ENCODE measurements around the gene C6orf47. TPM values are rescaled to one million over a fixed set of nuclear protein-coding genes. Genes with fewer than 3 reads are reported as not detected.
A peak's percentile ranks its signal among the peaks of the same experiment; 100 is the strongest.

The C6orf47 gene
- total RNA-seq, 3 donors from 2014 or later (not counting 1 experiment from before 2014, with no cell fraction given), result 25.9 to 29.9 (median 27.4) TPM

GRCh38 chr6:31676322-31676903 lies 15.8 kb upstream of the C6orf47 start:
- Histone ChIP-seq H3K4me3 (ENCODE audit: low read length) (no peak overlapping the region), H3K36me3 (ENCODE audit: control insufficient read depth, insufficient read depth, low read length) (peaks cover 12% of the 10 kb centered on the region), H3K9me3 (ENCODE audit: control insufficient read depth, insufficient read depth, low read length) (no peaks in the 10 kb centered on the region), H3K27me3 (ENCODE audit: control insufficient read depth, insufficient read depth, low read length) (no peaks in the 10 kb centered on the region), H3K4me1 (ENCODE audit: control insufficient read depth, insufficient read depth, low read length) (peaks cover 15% of the 10 kb centered on the region), H3K27ac (ENCODE audit: low read length) (no peak overlapping the region)
- WGBS (ENCODE audit: insufficient coverage), result 60% methylated on average over 4 of the region's 4 CpGs
- peaks cover 15 to 20% of the 10 kb centered on the region in 2 donors for H3K4me1 Mint-ChIP-seq
- ATAC-seq, result no peak
- intact Hi-C loops (cut with micrococcal nuclease), result no loop called here
- DNase-seq, result no peak
- no peak overlapping the region for H3K27ac Mint-ChIP-seq
- no peaks in the 10 kb centered on the region for H3K9me3 Mint-ChIP-seq
- no peak for TF ChIP-seq CTCF (IDR thresholded peaks at IDR 0.05)
- H3K27me3 Mint-ChIP-seq (ENCODE audit: low read depth in 2 of 2), result peaks cover 0 to 3% of the 10 kb centered on the region in 2 donors
- H3K36me3 Mint-ChIP-seq, result no peaks in the 10 kb centered on the region
- H3K4me3 Mint-ChIP-seq, result no peak overlapping the region

GRCh38 chr6:31669676-31670075 lies 9.1 kb upstream of the C6orf47 start, which contains the start of gene LY6G5B:
Gene LY6G5B, plus strand, starts transcription at chr6:31669976. Its CDS starts 975 bp downstream, at chr6:31670951.
- ATAC-seq, result no peak
- Mint-ChIP-seq H3K27me3 (ENCODE audit: low read depth in 2 of 2) (no peaks in the 10 kb centered on the region), H3K36me3 (no peaks in the 10 kb centered on the region), H3K27ac (no peak within 1 kb of the TSS), H3K9me3 (no peaks in the 10 kb centered on the region), H3K4me3 (no peak within 1 kb of the TSS), H3K4me1 (peaks cover 16 to 25% of the 10 kb centered on the region in 2 donors)
- intact Hi-C loops (cut with micrococcal nuclease), result loop anchor here (5.0 to 10.0 kb wide), 3 partner anchors 127 to 952 kb away; partner anchors contain the start of genes AGPAT1, DDX39B, MDC1 and RNF5
- TF ChIP-seq CTCF (IDR thresholded peaks at IDR 0.05), result no peak
- no peaks in the 10 kb centered on the region for H3K27me3 ChIP-seq (ENCODE audit: control insufficient read depth, insufficient read depth, low read length)
- WGBS (ENCODE audit: insufficient coverage), result 95% methylated on average over 8 of the region's 8 CpGs
- H3K27ac ChIP-seq (ENCODE audit: low read length), result no peak within 1 kb of the TSS
- no peak for DNase-seq
- H3K9me3 ChIP-seq (ENCODE audit: control insufficient read depth, insufficient read depth, low read length), result no peaks in the 10 kb centered on the region
- peaks cover 9% of the 10 kb centered on the region for H3K4me1 ChIP-seq (ENCODE audit: control insufficient read depth, insufficient read depth, low read length)
- no peak within 1 kb of the TSS for H3K4me3 ChIP-seq (ENCODE audit: low read length)
- H3K36me3 ChIP-seq (ENCODE audit: control insufficient read depth, insufficient read depth, low read length), result peaks cover 56% of the 10 kb centered on the region

GRCh38 chr6:31666337-31666965 lies 5.9 kb upstream of the C6orf47 start:
- H3K27me3 ChIP-seq (ENCODE audit: control insufficient read depth, insufficient read depth, low read length), result no peaks in the 10 kb centered on the region
- Mint-ChIP-seq H3K27ac (peak overlapping the region; percentile 97 to 100), H3K9me3 (no peaks in the 10 kb centered on the region), H3K27me3 (ENCODE audit: low read depth in 2 of 2) (no peaks in the 10 kb centered on the region), H3K4me1 (peaks cover 32 to 48% of the 10 kb centered on the region in 2 donors), H3K36me3 (no peaks in the 10 kb centered on the region), H3K4me3 (peak overlapping the region; percentile 96)
- peaks cover 56% of the 10 kb centered on the region for H3K36me3 ChIP-seq (ENCODE audit: control insufficient read depth, insufficient read depth, low read length)
- no peak for ATAC-seq
- peak overlapping the region; percentile 78 for H3K27ac ChIP-seq (ENCODE audit: low read length)
- no peak for DNase-seq
- no peaks in the 10 kb centered on the region for H3K9me3 ChIP-seq (ENCODE audit: control insufficient read depth, insufficient read depth, low read length)
- TF ChIP-seq CTCF (IDR thresholded peaks at IDR 0.05), result no peak
- H3K4me1 ChIP-seq (ENCODE audit: control insufficient read depth, insufficient read depth, low read length), result peaks cover 36% of the 10 kb centered on the region
- WGBS (ENCODE audit: insufficient coverage), result 11% methylated on average over 15 of the region's 15 CpGs
- H3K4me3 ChIP-seq (ENCODE audit: low read length), result peak overlapping the region; percentile 67
- intact Hi-C loops (cut with micrococcal nuclease), result loop anchor here (5.0 to 10.0 kb wide), 3 partner anchors 124 to 949 kb away; partner anchors contain the start of genes AGPAT1, DDX39B, MDC1 and RNF5
